Erythroblast (primary cell): ENCODE results near the gene PIK3CA.

Experiments used
- GATA1 ChIP-seq: IDR thresholded peaks from 2 replicates; pipeline ENCODE4 v1.6.1; 2011; ENCODE audit warnings: low read depth, mild to moderate bottlenecking, control low read depth, low read length, moderate library complexity
- POLR2A ChIP-seq: IDR thresholded peaks from 2 replicates; pipeline ENCODE4 v1.6.1; 2011; ENCODE audit warnings: mild to moderate bottlenecking, low read length

- no peak for TF ChIP-seq POLR2A
- no peak for TF ChIP-seq GATA1
These were observed 16.7 kb downstream of the PIK3CA start for GRCh38 chr3:179164857-179165256.
